Right cardiac atrium (tissue), 5 donors: ENCODE data around the gene UBXN2A. TPM values are rescaled to one million over a fixed set of nuclear protein-coding genes. Genes with fewer than 3 reads are reported as not detected.

ENCODE experiments used
- ATAC-seq, 2 donors: fragments of 200-7000 bp; cut with Tn5 transposase; one replicate each; pipeline versions ENCODE4 v1.8.0 to v1.9.1; 2020; ENCODE audit warnings: moderate library complexity in 2 of 2, mild to moderate bottlenecking in 1 of 2
- DNase-seq, 3 donors: peaks; one replicate each; pipeline ENCODE4 v3.0.0-alpha.2; 2020
- H3K27ac ChIP-seq: one replicate; pipeline ENCODE4 v1.5.1; 2013; ENCODE audit warnings: mild to moderate bottlenecking, low read length, control low read depth, moderate library complexity
- H3K27me3 ChIP-seq: one replicate; pipeline ENCODE4 v1.6.1; 2013; ENCODE audit not compliant: control insufficient read depth, insufficient read depth
- H3K4me1 ChIP-seq: one replicate; pipeline ENCODE4 v1.6.1; 2013; ENCODE audit warnings: low read length; ENCODE audit not compliant: control insufficient read depth, insufficient read depth
- H3K4me3 ChIP-seq: one replicate; pipeline ENCODE4 v1.5.1; 2013; ENCODE audit warnings: low read length, control low read depth
- H3K9me3 ChIP-seq: one replicate; pipeline ENCODE4 v1.6.1; 2013; ENCODE audit warnings: low read length; ENCODE audit not compliant: control insufficient read depth
- WGBS: extraction: QIAGEN DNeasy Blood & Tissue Kit; methylation state at CpG from one replicate; pipeline ENCODE4 v1.1.7; 2013; 5-methylcytosine and 5-hydroxymethylcytosine counted together
- intact Hi-C, 4 donors: fragments of 100-400 bp; cut with DNase I; formaldehyde crosslinking; loops; one replicate each; pipeline versions ENCODE4 v1.11.0 to v1.14.0; 2022 to 2023
- polyA plus RNA-seq: library from polyadenylated mRNA; stranded (reverse); fragments of 200-250 nt; gene quantifications from one replicate; pipeline ENCODE4 v1.2.3, GENCODE V29; 2013
- total RNA-seq, 4 donors: library from RNA; stranded (reverse); fragmentation: NEBNext Ultra II Directional; extraction: Animal tissue kit (Norgen Biotek cat#: 25700); gene quantifications; one replicate each; pipeline ENCODE4 v1.2.1, GENCODE V29; 2021
- donor health status: healthy with polysubstance abuse.
- donor health status: DM: no; HTN: yes; CAD: no.
- donor health status: DM: no; HTN: no; CAD: no.
- donor health status: DM: no; HTN: yes; CAD: no; lungs with severe emphysema.
- donor health status: DM: yes; HTN: yes; CAD: no.

The UBXN2A gene
- total and polyA plus RNA-seq, 5 donors, result 14.7 to 27.3 (median 24.2) TPM

DNA sequence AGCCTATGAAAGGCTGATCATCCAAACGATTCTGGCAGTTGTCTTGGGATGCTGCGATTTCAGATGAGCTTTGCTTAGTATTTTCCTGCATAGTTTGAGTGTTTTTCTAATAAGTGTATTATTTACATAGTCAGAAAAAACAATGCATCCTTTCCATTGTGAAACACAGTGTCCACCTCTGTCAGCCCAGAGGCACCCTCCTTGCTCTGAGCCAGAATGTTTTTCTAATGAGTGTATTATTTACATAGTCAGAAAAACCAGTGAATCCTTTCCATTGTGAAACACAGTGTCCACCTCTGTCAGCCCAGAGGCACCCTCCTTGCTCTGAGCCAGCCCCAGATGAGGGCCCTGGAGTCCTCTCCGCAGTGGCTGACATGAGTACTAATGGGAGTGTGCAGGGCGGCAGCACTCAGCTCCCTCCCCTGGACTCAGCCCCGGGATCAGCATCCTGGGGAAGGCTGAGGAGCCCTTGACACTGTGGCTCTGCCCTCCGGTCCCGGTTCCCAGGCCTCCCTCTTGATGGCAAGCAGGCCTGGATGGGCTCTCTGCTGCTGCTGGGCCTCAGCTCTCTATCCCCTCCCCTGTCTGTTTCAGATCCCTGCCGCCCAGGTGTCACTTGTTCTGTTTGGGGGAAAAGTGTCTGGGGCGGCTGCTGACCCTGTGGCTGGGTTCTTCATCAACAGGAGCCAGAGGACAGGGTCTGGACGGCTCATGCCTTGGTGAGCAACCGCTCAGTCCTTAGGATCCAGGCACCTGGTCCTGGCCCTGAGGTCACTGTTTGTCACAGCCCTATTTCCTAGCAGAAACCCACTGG lies 75.5 kb downstream of the UBXN2A start:
- peak in 1 of 2 donors; percentile 43 for ATAC-seq
- WGBS, result 72% methylated on average over 11 of the region's 11 CpGs
- intact Hi-C loops, result no loop called here

GRCh38 chr2:24016376-24016761 lies 76.1 kb downstream of the UBXN2A start:
- intact Hi-C loops, result no loop called here
- H3K27ac ChIP-seq, result no peak overlapping the region
- no peaks in the 10 kb centered on the region for H3K9me3 ChIP-seq
- H3K4me3 ChIP-seq, result no peak overlapping the region
- H3K27me3 ChIP-seq, result no peaks in the 10 kb centered on the region
- H3K4me1 ChIP-seq, result no peaks in the 10 kb centered on the region
- ATAC-seq (no peak), DNase-seq (no peak)
- 78% methylated on average over 9 of the region's 9 CpGs for WGBS

More for the DNA sequence above, 75.5 kb downstream of the UBXN2A start:
- Histone ChIP-seq H3K27ac (no peak overlapping the region), H3K9me3 (no peaks in the 10 kb centered on the region), H3K27me3 (no peaks in the 10 kb centered on the region), H3K4me3 (no peak overlapping the region), H3K4me1 (no peaks in the 10 kb centered on the region)
- no peak for DNase-seq

GRCh38 chr2:24016853-24017703 lies 76.8 kb downstream of the UBXN2A start:
- H3K27me3 ChIP-seq, result no peaks in the 10 kb centered on the region
- H3K9me3 ChIP-seq, result no peaks in the 10 kb centered on the region
- no peaks in the 10 kb centered on the region for H3K4me1 ChIP-seq
- H3K4me3 ChIP-seq, result no peak overlapping the region
- ATAC-seq (peak in 1 of 2 donors; percentile 20), DNase-seq (no peak)
- H3K27ac ChIP-seq, result no peak overlapping the region
- intact Hi-C loops, result no loop called here
- WGBS, result 92% methylated on average over 35 of the region's 35 CpGs

GRCh38 chr2:24017711-24018110 lies 77.4 kb downstream of the UBXN2A start:
- H3K4me3 ChIP-seq, result no peak overlapping the region
- ATAC-seq (no peak), DNase-seq (no peak)
- WGBS, result 76% methylated on average over 8 of the region's 8 CpGs
- no peaks in the 10 kb centered on the region for H3K27me3 ChIP-seq
- no peaks in the 10 kb centered on the region for H3K4me1 ChIP-seq
- intact Hi-C loops, result no loop called here
- no peak overlapping the region for H3K27ac ChIP-seq
- H3K9me3 ChIP-seq, result no peaks in the 10 kb centered on the region

DNA sequence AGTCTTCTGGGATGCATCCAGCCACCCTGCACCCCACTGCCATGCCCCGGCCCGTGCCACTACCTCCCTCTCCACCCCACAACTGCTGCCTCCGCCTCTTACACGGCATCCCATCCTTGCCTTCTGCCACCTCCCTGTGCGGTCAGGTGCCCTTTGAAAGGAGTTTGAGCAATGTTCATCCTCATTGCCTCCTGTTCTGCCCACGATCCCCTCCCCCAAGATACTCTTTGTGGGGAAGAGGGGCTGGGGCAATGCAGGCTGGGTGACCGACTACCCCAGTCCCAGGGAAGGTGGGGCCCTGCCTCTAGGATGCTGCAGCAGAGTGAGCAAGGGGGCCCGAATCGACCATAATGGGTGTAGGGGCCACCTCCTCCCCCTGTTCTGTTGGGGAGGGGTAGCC lies 78.0 kb downstream of the UBXN2A start:
- intact Hi-C loops, result no loop called here
- Histone ChIP-seq H3K9me3 (no peaks in the 10 kb centered on the region), H3K4me1 (no peaks in the 10 kb centered on the region), H3K27me3 (no peaks in the 10 kb centered on the region), H3K4me3 (no peak overlapping the region), H3K27ac (no peak overlapping the region)
- ATAC-seq (no peak), DNase-seq (no peak)
- 82% methylated on average over 9 of the region's 9 CpGs for whole genome bisulfite sequencing

- H3K4me1 ChIP-seq, result no peaks in the 10 kb centered on the region
- H3K27ac ChIP-seq, result no peak overlapping the region
- H3K4me3 ChIP-seq, result no peak overlapping the region
- H3K9me3 ChIP-seq, result no peaks in the 10 kb centered on the region
- WGBS, result 88% methylated on average over 5 of the region's 5 CpGs
- no peaks in the 10 kb centered on the region for H3K27me3 ChIP-seq
- intact Hi-C loops, result no loop called here
- no peak for ATAC-seq
- no peak for DNase-seq
These were observed 79.5 kb downstream of the UBXN2A start for GRCh38 chr2:24019729-24020128.

GRCh38 chr2:24020244-24020643 lies 80.0 kb downstream of the UBXN2A start:
- H3K4me3 ChIP-seq, result no peak overlapping the region
- DNase-seq, result no peak
- H3K27ac ChIP-seq, result no peak overlapping the region
- ATAC-seq, result no peak
- no peaks in the 10 kb centered on the region for H3K27me3 ChIP-seq
- intact Hi-C loops, result no loop called here
- H3K9me3 ChIP-seq, result no peaks in the 10 kb centered on the region
- no peaks in the 10 kb centered on the region for H3K4me1 ChIP-seq
- WGBS, result 80% methylated on average over 4 of the region's 4 CpGs

- peak in 1 of 3 donors; percentile 62 for DNase-seq
- no peak overlapping the region for H3K4me3 ChIP-seq
- 78% methylated on average over 19 of the region's 19 CpGs for WGBS
- ATAC-seq, result peak in 1 of 2 donors; percentile 9
- no peaks in the 10 kb centered on the region for H3K9me3 ChIP-seq
- intact Hi-C loops, result no loop called here
- H3K27ac ChIP-seq, result no peak overlapping the region
- no peaks in the 10 kb centered on the region for H3K4me1 ChIP-seq
- no peaks in the 10 kb centered on the region for H3K27me3 ChIP-seq
These were observed 81.1 kb downstream of the UBXN2A start for GRCh38 chr2:24021122-24021998.

DNA sequence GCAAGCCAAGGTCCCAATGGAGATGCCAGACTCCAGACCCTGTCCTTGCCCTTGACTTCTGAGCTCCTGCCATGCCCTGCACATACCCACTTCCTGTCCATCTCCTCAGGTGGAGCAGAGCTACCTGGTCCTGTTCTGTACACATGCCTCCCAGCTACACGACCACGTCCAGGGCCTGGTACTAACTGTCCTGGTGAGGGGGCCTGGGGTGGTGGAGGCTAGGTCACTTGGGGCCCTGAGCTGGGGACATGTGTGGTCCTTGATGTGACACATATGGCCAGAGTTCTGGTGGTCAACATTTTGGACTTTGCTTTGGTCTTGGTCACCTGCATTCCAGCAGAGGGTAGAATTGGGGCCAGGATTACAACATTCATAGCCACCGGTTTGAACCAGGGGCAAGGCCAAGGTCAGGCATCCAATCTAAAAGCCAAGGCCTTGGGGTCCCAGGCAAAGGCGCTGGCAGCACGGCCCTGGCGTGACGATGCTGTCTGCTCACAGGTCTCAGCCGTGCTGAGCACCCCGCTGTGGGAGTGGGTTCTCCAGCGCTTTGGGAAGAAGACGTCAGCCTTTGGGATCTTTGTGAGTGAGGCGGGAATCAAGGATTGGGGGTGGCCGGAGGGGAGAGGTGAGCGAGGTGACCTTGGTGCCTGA lies 82.2 kb downstream of the UBXN2A start:
- Histone ChIP-seq H3K27me3 (no peaks in the 10 kb centered on the region), H3K27ac (no peak overlapping the region), H3K4me3 (no peak overlapping the region), H3K4me1 (no peaks in the 10 kb centered on the region), H3K9me3 (no peaks in the 10 kb centered on the region)
- 95% methylated on average over 14 of the region's 14 CpGs for whole genome bisulfite sequencing
- DNase-seq, result no peak
- no peak for ATAC-seq
- intact Hi-C loops, result no loop called here

DNA sequence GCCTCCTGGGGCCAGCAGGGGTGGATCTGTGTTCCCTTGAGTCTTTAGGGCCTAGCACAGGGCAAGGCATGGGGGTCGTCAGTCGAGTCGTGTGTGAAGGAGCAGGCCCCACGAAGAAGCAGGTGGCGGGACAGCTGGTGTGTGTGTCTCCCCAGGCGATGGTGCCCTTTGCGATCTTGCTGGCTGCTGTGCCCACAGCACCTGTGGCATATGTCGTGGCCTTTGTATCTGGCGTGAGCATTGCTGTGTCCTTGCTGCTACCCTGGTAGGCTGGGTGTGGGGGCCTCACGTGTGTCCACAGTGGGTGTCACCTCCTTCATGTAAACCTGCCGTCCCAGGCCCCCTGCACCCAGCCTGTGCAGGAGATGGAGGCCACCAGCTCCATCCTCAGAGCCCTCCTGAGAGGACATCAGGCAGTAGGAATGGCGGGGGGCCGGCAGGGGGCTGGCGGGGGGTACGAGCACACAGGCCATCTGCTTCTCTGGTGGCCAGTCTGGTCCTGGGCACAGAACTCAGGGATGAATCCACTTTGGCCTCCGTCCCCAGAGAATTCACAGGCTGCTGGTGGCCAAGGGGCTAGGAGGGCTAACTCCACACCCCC lies 82.8 kb downstream of the UBXN2A start:
- no peak overlapping the region for H3K27ac ChIP-seq
- WGBS, result 86% methylated on average over 16 of the region's 16 CpGs
- intact Hi-C loops, result no loop called here
- DNase-seq, result no peak
- no peak overlapping the region for H3K4me3 ChIP-seq
- no peaks in the 10 kb centered on the region for H3K9me3 ChIP-seq
- no peaks in the 10 kb centered on the region for H3K27me3 ChIP-seq
- no peaks in the 10 kb centered on the region for H3K4me1 ChIP-seq
- no peak for ATAC-seq
